Kidney epithelial cell (primary cell): ENCODE measurements around the gene SGPL1. TPM values are rescaled to one million over a fixed set of nuclear protein-coding genes. Genes with fewer than 3 reads are reported as not detected.

Source experiments
- DNase-seq: peaks from one replicate; pipeline ENCODE4 v3.0.0-alpha.2; 2010; ENCODE audit warnings: low read depth
- H3K27me3 ChIP-seq: 2 replicates; pipeline ENCODE4 v1.6.0; 2011; ENCODE audit warnings: low read length; ENCODE audit not compliant: control insufficient read depth, insufficient read depth
- H3K36me3 ChIP-seq: 2 replicates; pipeline ENCODE4 v1.5.1; 2011; ENCODE audit warnings: low read length; ENCODE audit not compliant: control insufficient read depth, insufficient read depth
- H3K4me3 ChIP-seq: 2 replicates; pipeline ENCODE4 v1.5.1; 2011; ENCODE audit warnings: low read depth, mild to moderate bottlenecking, control low read depth, low read length
- CTCF ChIP-seq: IDR thresholded peaks from 2 replicates; pipeline ENCODE4 v1.5.1; 2011; ENCODE audit warnings: mild to moderate bottlenecking, moderate library complexity, low read length, control low read depth, inconsistent platforms; ENCODE audit not compliant: insufficient read depth, poor library complexity, severe bottlenecking
- total RNA-seq: library from RNA; depleted of rRNA; stranded (reverse); fragments of >200 nt; gene quantifications from 2 replicates; pipeline ENCODE4 v1.2.3, GENCODE V29; 2015

SGPL1 gene
- total RNA-seq, 1 donor from 2014 or later, result 83.5 TPM

GRCh38 chr10:70779511-70780369 lies 36.0 kb upstream of the SGPL1 start:
- H3K36me3 ChIP-seq, result no peaks in the 10 kb centered on the region
- H3K27me3 ChIP-seq, result peaks cover 4% of the 10 kb centered on the region
- no peak for TF ChIP-seq CTCF
- H3K4me3 ChIP-seq, result no peak overlapping the region
- no peak for DNase-seq

DNA sequence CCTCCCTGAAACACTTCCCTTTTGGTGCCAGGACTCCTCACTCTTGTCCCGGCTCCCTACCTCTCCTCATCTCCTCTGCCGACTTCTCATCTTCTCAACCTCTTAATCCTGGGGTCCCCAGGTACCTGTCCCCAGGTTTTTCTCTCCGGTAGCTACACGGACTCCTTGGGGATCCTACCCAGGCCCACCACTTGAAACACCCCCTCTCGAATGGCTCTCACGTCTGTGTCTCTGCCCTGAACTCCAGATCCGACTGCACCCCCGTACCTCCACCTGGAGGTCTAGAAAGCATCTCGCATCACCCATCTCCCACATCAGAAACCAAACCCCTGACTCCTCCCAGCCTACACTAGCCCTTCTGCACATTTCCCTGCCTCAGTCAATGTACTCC lies 35.4 kb upstream of the SGPL1 start:
- no peak overlapping the region for H3K4me3 ChIP-seq
- no peaks in the 10 kb centered on the region for H3K36me3 ChIP-seq
- no peak for DNase-seq
- H3K27me3 ChIP-seq, result peaks cover 1% of the 10 kb centered on the region
- TF ChIP-seq CTCF, result no peak

DNA sequence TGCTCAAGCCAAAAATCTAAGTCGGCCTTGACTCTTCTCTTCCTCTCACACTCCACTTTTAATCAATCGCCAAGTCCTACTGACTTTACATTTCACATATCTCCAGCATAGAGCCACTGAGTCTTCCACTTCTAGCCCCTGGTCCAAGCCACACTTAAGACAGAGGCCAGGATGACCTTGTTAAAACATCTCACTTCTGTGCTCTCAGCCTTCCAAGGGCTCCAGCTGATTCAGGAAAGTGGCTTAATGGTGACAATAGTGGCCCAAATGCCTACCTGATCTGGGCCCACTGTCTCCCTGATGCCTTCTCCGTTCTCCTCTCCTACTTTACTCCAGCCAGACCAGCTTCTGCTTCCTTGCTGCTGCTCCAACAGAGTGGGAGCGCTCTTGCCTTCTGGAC lies 35.0 kb upstream of the SGPL1 start:
- no peaks in the 10 kb centered on the region for H3K27me3 ChIP-seq
- no peak overlapping the region for H3K4me3 ChIP-seq
- no peak for DNase-seq
- H3K36me3 ChIP-seq, result no peaks in the 10 kb centered on the region
- no peak for TF ChIP-seq CTCF

DNA sequence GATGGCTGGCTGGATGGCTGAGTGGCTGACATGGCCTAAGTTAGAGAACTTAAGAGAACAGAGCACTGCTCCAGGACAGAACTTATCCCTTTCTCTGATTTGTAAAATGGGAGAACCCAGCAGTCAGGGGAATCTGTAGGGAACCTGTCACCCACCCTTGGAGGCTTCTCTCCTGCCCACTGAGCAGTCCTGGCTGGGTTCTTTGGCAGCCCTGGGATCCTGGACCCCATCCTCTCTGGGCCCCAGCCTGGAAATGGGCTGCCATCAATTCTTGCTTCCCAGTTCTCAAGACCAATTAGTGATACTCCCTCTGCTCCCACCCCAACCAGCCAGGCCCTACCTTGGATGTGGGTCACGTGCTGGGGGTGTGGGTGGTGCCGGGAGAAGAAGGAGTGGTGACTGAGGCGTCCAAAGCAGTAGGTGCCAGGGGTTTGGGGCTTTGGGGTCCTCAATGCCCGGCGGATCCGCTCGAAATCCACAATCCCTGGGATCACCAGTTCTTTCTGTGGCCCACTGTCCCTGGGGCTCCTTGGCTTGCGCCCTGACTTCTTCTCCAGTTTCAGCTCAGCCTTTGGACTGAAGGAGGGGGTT lies 34.2 kb upstream of the SGPL1 start:
- no peaks in the 10 kb centered on the region for H3K27me3 ChIP-seq
- H3K36me3 ChIP-seq, result no peaks in the 10 kb centered on the region
- H3K4me3 ChIP-seq, result no peak overlapping the region
- no peak for TF ChIP-seq CTCF
- no peak for DNase-seq

GRCh38 chr10:70782086-70782745 lies 33.5 kb upstream of the SGPL1 start:
- H3K36me3 ChIP-seq, result no peaks in the 10 kb centered on the region
- no peak for DNase-seq
- no peak for TF ChIP-seq CTCF
- H3K27me3 ChIP-seq, result no peaks in the 10 kb centered on the region
- no peak overlapping the region for H3K4me3 ChIP-seq
